ENCODE measurements around the gene BCL7A. TPM values are rescaled to one million over a fixed set of nuclear protein-coding genes. Genes with fewer than 3 reads are reported as not detected.

Gene BCL7A
- total and polyA plus RNA-seq, 10 of the 15 experiments (the other 5 are each of a cell fraction or from before 2014, with no cell fraction given): 0.37 to 17.2 (median 11.7) TPM

DNA sequence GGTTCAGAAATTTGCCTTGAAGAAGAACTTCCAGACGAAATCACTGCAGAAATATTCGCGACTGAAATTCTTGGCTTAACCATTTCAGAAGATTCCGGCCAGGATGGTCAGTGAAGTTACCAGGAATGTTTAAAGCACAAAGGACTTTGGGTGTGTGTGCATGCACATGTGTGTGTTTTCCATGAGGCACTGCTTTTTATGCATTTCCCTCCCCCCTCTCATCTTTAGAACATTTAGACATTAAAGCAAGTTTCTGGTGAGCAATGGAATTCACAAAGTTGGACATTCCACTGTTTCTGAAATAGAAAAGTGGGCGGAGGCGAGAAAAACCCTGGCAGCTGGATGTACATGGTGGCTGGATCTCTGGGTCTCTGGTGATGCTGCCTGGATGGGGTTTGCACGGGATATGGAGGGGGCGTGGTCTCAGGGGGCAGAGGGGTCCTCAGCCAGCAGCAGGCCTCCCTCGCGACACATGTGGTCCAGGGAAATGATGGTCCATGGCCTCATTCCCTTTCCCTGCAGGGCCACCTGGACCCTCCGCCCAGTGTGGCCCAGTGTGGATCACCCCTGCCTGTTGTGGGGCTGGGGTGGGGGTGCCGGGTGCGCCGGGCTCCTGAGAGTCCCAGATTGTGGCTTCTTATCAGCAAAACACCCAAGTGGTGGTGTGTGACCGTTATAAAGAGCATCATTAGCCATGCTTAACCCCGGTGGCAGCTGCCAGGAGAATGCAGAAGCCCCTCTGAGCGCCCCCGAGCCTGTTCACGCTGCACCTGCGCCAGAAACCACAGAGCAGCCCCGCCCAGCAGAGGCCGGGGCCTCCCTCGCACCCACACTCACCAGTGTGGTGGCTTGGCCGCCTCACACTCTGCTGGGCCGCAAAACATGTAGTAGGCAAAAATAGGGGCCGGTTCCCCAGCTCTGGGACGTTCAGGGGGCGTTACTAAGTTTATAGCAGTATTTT lies 17.8 kb upstream of the BCL7A start:
- POLR2A ChIA-PET: no interaction called here
- no peak overlapping the region for H2AFZ ChIP-seq (ENCODE audit: control insufficient read depth, low read depth, low read length)
- DNase-seq (ENCODE audit: low read depth, low spot score): no peak
- 46% methylated on average over 28 of the region's 28 CpGs for WGBS (ENCODE audit: insufficient coverage, insufficient replicate concordance, low lambda C conversion rate, missing lambda C conversion rate)
- no peak overlapping the region for H3K4me3 ChIP-seq
- H3K9ac ChIP-seq (ENCODE audit: control insufficient read depth, insufficient read depth, low read length): no peak overlapping the region
- FAIRE-seq: no peak
- no peak overlapping the region for H3K27ac ChIP-seq (ENCODE audit: control insufficient read depth, insufficient read depth)
- peaks cover 33% of the 10 kb centered on the region for H3K4me1 ChIP-seq (ENCODE audit: control insufficient read depth, insufficient read depth, low read length)
- H4K20me1 ChIP-seq (ENCODE audit: control insufficient read depth, insufficient read depth): no peaks in the 10 kb centered on the region
- BruUV-seq (replicated peaks): no TSS peak
- in situ Hi-C loops (cut with MboI): no loop called here
- peaks cover 0 to 5% of the 10 kb centered on the region in 2 experiments; a peak in 2 of 4 replicates for H3K27me3 ChIP-seq (replicated peaks in 1 of 2; ENCODE audit: control insufficient read depth in 2 of 2, insufficient read depth in 2 of 2, low read length in 1 of 2)
- intact Hi-C loops (cut with micrococcal nuclease; ENCODE audit: unreplicated experiment): no loop called here
- CTCF ChIA-PET: interaction anchor here (0.5 kb wide), 1 partner anchor 154 kb away, joined by 3 read pairs; no protein-coding TSS in a partner anchor
- peak overlapping the region; percentile 7; the same call in 1 of the 2 replicates for H3K4me2 ChIP-seq (ENCODE audit: control insufficient read depth, insufficient read depth)
- RAD21 ChIA-PET (ENCODE audit: unreplicated experiment): interaction anchor here (1.2 kb wide), 1 partner anchor 12 kb away, joined by 3 read pairs; no protein-coding TSS in a partner anchor
- H3K36me3 ChIP-seq (ENCODE audit: control insufficient read depth in 2 of 2, insufficient read depth in 2 of 2, low read length in 1 of 2): no peaks in the 10 kb centered on the region
- peak; percentile 80 for ATAC-seq
- H3K9me3 ChIP-seq (replicated peaks; ENCODE audit: control insufficient read depth, insufficient read depth, low read length): no peaks in the 10 kb centered on the region; the same call in 2 of the 3 replicates
- SMC1A ChIA-PET (ENCODE audit: uncharacterized antibody, unreplicated experiment): interaction anchor here (0.9 to 4.3 kb wide), 5 partner anchors 12 to 57 kb away, joined by 3 to 20 read pairs (median 4); no protein-coding TSS in a partner anchor
- H3K79me2 ChIP-seq (ENCODE audit: control insufficient read depth, insufficient read depth, low read length): no peaks in the 10 kb centered on the region
- TF ChIP-seq, protein P1, sequence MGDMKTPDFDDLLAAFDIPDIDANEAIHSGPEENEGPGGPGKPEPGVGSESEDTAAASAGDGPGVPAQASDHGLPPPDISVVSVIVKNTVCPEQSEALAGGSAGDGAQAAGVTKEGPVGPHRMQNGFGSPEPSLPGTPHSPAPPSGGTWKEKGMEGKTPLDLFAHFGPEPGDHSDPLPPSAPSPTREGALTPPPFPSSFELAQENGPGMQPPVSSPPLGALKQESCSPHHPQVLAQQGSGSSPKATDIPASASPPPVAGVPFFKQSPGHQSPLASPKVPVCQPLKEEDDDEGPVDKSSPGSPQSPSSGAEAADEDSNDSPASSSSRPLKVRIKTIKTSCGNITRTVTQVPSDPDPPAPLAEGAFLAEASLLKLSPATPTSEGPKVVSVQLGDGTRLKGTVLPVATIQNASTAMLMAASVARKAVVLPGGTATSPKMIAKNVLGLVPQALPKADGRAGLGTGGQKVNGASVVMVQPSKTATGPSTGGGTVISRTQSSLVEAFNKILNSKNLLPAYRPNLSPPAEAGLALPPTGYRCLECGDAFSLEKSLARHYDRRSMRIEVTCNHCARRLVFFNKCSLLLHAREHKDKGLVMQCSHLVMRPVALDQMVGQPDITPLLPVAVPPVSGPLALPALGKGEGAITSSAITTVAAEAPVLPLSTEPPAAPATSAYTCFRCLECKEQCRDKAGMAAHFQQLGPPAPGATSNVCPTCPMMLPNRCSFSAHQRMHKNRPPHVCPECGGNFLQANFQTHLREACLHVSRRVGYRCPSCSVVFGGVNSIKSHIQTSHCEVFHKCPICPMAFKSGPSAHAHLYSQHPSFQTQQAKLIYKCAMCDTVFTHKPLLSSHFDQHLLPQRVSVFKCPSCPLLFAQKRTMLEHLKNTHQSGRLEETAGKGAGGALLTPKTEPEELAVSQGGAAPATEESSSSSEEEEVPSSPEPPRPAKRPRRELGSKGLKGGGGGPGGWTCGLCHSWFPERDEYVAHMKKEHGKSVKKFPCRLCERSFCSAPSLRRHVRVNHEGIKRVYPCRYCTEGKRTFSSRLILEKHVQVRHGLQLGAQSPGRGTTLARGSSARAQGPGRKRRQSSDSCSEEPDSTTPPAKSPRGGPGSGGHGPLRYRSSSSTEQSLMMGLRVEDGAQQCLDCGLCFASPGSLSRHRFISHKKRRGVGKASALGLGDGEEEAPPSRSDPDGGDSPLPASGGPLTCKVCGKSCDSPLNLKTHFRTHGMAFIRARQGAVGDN (IDR thresholded peaks at IDR 0.05): no peak
- TF ChIP-seq, protein P2, sequence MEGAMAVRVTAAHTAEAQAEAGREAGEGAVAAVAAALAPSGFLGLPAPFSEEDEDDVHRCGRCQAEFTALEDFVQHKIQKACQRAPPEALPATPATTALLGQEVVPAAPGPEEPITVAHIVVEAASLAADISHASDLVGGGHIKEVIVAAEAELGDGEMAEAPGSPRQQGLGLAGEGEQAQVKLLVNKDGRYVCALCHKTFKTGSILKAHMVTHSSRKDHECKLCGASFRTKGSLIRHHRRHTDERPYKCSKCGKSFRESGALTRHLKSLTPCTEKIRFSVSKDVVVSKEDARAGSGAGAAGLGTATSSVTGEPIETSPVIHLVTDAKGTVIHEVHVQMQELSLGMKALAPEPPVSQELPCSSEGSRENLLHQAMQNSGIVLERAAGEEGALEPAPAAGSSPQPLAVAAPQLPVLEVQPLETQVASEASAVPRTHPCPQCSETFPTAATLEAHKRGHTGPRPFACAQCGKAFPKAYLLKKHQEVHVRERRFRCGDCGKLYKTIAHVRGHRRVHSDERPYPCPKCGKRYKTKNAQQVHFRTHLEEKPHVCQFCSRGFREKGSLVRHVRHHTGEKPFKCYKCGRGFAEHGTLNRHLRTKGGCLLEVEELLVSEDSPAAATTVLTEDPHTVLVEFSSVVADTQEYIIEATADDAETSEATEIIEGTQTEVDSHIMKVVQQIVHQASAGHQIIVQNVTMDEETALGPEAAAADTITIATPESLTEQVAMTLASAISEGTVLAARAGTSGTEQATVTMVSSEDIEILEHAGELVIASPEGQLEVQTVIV (IDR thresholded peaks at IDR 0.05; ENCODE audit: borderline replicate concordance, partially characterized antibody): no peak
- TF ChIP-seq HDAC2 (IDR thresholded peaks at IDR 0.05) (no peak), EZH2 (IDR thresholded peaks at IDR 0.05; ENCODE audit: borderline replicate concordance, control insufficient read depth, low read depth, low read length) (no peak), RUNX3 (IDR thresholded peaks at IDR 0.05; ENCODE audit: low read length) (peak; percentile 79), CREB1 (IDR thresholded peaks at IDR 0.05; ENCODE audit: low read depth) (no peak), TCF12 (IDR thresholded peaks at IDR 0.05; ENCODE audit: low read depth, low read length) (0 out of 2 replicates have a peak, but pooled peaks have one; percentile 40), BHLHE40 (IDR thresholded peaks at IDR 0.05; ENCODE audit: borderline replicate concordance in 1 of 2, low read depth in 2 of 2, low read length in 1 of 2) (peak in 1 of 2 experiments; percentile 45; a peak in 1 of 4 replicates), TCF3 (IDR thresholded peaks at IDR 0.05; ENCODE audit: borderline replicate concordance, insufficient read depth, low read depth, low read length) (peak; percentile 52; the same call in 1 of the 2 replicates)
- TF ChIP-seq, protein P3, sequence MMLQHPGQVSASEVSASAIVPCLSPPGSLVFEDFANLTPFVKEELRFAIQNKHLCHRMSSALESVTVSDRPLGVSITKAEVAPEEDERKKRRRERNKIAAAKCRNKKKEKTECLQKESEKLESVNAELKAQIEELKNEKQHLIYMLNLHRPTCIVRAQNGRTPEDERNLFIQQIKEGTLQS (IDR thresholded peaks at IDR 0.05; ENCODE audit: borderline replicate concordance, extremely low read depth, low read depth, low read length): no peak

Measured in GM12878 (cell line).